MM.1S (cell line): ENCODE measurements around the gene CACNA1E.
A peak's percentile ranks its signal among the peaks of the same experiment; 100 is the strongest.

Source experiments
- DNase-seq: peaks from one replicate; pipeline ENCODE4 v3.0.0-alpha.2; 2015
- H2AFZ ChIP-seq: fragments of 300-600 bp; sonication (generic); 2 replicates; pipeline ENCODE4 v1.6.0; 2016; ENCODE audit warnings: antibody characterized with exemption, low read length
- H3F3A ChIP-seq: fragments of 300-600 bp; sonication (generic); 2 replicates; pipeline ENCODE4 v1.6.1; 2016; ENCODE audit warnings: mild to moderate bottlenecking, antibody characterized with exemption, low read length, moderate library complexity, mixed read lengths; ENCODE audit not compliant: insufficient read depth
- H3K27ac ChIP-seq: fragments of 300-600 bp; sonication (generic); 2 replicates; pipeline ENCODE4 v1.5.1; 2016; ENCODE audit warnings: mild to moderate bottlenecking, low read length
- H3K27me3 ChIP-seq: fragments of 300-600 bp; sonication (generic); replicated peaks from 2 replicates; pipeline ENCODE4 v1.6.0; 2016; ENCODE audit warnings: low read length; ENCODE audit not compliant: insufficient read depth
- H3K36me3 ChIP-seq: fragments of 300-600 bp; sonication (generic); replicated peaks from 2 replicates; pipeline ENCODE4 v1.6.1; 2016; ENCODE audit warnings: mild to moderate bottlenecking, low read length, mixed read lengths; ENCODE audit not compliant: insufficient read depth
- H3K4me1 ChIP-seq: fragments of 300-600 bp; sonication (generic); 2 replicates; pipeline ENCODE4 v1.6.1; 2016; ENCODE audit warnings: low read length, mixed read lengths
- H3K4me2 ChIP-seq: fragments of 300-600 bp; sonication (generic); 2 replicates; pipeline ENCODE4 v1.6.0; 2016; ENCODE audit warnings: low read depth, low read length
- H3K4me3 ChIP-seq: fragments of 300-600 bp; sonication (generic); 2 replicates; pipeline ENCODE4 v1.5.1; 2016; ENCODE audit warnings: low read length, mixed read lengths
- H3K79me2 ChIP-seq: fragments of 300-600 bp; sonication (generic); 2 replicates; pipeline ENCODE4 v1.6.1; 2016; ENCODE audit warnings: mixed run types, low read length, mixed read lengths
- H3K9ac ChIP-seq: fragments of 300-600 bp; sonication (generic); 2 replicates; pipeline ENCODE4 v1.6.1; 2016; ENCODE audit warnings: low read length, mixed read lengths
- H3K9me2 ChIP-seq: fragments of 300-600 bp; sonication (generic); replicated peaks from 2 replicates; pipeline ENCODE4 v1.6.1; 2016; ENCODE audit warnings: mild to moderate bottlenecking, low read length, mixed read lengths; ENCODE audit not compliant: insufficient read depth
- H3K9me3 ChIP-seq: fragments of 300-600 bp; sonication (generic); replicated peaks from 2 replicates; pipeline ENCODE4 v1.6.1; 2016; ENCODE audit warnings: mild to moderate bottlenecking, low read length, mixed read lengths; ENCODE audit not compliant: insufficient read depth
- H4K20me1 ChIP-seq: fragments of 300-600 bp; sonication (generic); 2 replicates; pipeline ENCODE4 v1.6.1; 2016; ENCODE audit warnings: mild to moderate bottlenecking, low read length, moderate library complexity, mixed read lengths; ENCODE audit not compliant: insufficient read depth
- EZH2 ChIP-seq: fragments of 300-600 bp; sonication (generic); optimal IDR thresholded peaks from 2 replicates; pipeline ENCODE3; 2017; ENCODE audit warnings: low read depth, mild to moderate bottlenecking, antibody characterized with exemption, low read length, mixed read lengths
- EZH2phosphoT487 ChIP-seq: fragments of 300-600 bp; sonication (generic); IDR thresholded peaks from 2 replicates; pipeline ENCODE4 v1.6.1; 2018; ENCODE audit warnings: antibody characterized with exemption, low read length
- TF ChIP-seq, protein P1 (sequence below): fragments of 300-600 bp; sonication (generic); IDR thresholded peaks from 2 replicates; pipeline ENCODE4 v1.5.1; 2016; ENCODE audit warnings: antibody characterized with exemption, low read length, mixed read lengths

CACNA1E gene

DNA sequence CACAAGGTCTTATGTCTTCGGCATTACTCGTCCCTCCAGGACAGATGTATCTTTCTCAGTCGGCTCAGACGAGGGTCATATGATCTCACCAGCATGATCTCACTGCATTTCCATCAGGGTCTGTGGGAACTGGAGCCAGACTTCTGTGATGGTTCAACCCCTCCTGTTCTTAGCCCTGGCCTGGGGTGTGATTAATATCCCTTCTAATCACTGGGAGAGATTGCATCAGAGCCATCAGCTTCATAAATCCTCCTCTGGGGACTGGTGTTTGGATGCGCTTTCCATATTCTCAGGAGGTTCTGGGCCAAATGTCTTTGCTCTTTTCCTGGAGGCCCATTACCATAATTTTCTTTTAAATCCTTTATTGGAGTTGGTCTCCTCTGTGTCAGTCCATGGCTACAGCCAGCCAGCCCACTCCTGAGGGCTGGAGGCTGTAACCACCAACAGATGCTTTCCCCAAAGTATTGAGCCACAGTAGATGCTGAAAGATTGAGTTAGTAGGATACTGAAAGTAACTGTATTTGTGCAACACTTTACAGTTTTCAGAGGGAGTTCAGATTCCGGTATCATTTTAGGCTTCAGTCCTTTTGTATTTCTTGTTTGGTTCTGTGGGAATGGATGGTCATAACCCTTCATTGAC is 20.0 kb downstream of the CACNA1E start:
- no peak for DNase-seq
- Histone ChIP-seq H3K4me2 (no peak overlapping the region), H2AFZ (no peak overlapping the region), H3K27ac (no peak overlapping the region), H3K36me3 (no peaks in the 10 kb centered on the region), H3K9me3 (no peaks in the 10 kb centered on the region), H3F3A (peaks cover 10% of the 10 kb centered on the region), H4K20me1 (no peaks in the 10 kb centered on the region), H3K79me2 (no peaks in the 10 kb centered on the region), H3K4me3 (no peak overlapping the region), H3K9ac (no peak overlapping the region), H3K9me2 (no peaks in the 10 kb centered on the region), H3K4me1 (peaks cover 24% of the 10 kb centered on the region), H3K27me3 (no peaks in the 10 kb centered on the region)
- TF ChIP-seq, protein P1, sequence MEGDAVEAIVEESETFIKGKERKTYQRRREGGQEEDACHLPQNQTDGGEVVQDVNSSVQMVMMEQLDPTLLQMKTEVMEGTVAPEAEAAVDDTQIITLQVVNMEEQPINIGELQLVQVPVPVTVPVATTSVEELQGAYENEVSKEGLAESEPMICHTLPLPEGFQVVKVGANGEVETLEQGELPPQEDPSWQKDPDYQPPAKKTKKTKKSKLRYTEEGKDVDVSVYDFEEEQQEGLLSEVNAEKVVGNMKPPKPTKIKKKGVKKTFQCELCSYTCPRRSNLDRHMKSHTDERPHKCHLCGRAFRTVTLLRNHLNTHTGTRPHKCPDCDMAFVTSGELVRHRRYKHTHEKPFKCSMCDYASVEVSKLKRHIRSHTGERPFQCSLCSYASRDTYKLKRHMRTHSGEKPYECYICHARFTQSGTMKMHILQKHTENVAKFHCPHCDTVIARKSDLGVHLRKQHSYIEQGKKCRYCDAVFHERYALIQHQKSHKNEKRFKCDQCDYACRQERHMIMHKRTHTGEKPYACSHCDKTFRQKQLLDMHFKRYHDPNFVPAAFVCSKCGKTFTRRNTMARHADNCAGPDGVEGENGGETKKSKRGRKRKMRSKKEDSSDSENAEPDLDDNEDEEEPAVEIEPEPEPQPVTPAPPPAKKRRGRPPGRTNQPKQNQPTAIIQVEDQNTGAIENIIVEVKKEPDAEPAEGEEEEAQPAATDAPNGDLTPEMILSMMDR, result no peak
- TF ChIP-seq EZH2phosphoT487 (no peak), EZH2 (no peak)

DNA sequence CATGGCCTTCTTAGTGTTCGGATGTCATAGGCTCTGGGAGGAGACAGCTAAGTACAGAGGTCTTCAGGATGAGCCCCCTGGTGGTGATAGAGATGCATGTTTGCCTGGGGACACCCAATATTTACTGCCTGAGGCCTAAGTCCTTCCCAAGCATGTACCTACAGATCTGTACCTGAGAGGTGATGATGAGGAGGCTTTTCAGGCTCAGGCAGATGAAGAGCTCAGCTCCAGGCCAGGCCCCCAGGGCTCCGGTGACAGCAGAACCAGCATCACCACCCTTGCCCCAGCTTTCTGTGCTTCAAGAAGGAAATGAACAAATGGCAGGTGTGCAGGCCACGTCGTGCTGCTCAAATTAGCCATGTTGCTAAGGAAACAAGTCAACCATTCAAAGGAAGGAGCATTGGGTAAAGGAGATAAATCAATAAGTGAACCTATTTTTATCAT is 21.1 kb downstream of the CACNA1E start:
- peaks cover 24% of the 10 kb centered on the region for H3K4me1 ChIP-seq
- H3K9me3 ChIP-seq, result no peaks in the 10 kb centered on the region
- H3K27me3 ChIP-seq, result no peaks in the 10 kb centered on the region
- peak overlapping the region; percentile 43 for H2AFZ ChIP-seq
- peak overlapping the region; percentile 78 for H3K27ac ChIP-seq
- H3K9ac ChIP-seq, result peak overlapping the region; percentile 29; the same call in 1 of the 2 replicates
- DNase-seq, result peak; percentile 76
- H3K79me2 ChIP-seq, result no peaks in the 10 kb centered on the region
- no peaks in the 10 kb centered on the region for H3K9me2 ChIP-seq
- TF ChIP-seq, protein P1, result peak; percentile 73
- TF ChIP-seq EZH2phosphoT487 (no peak), EZH2 (no peak)
- no peaks in the 10 kb centered on the region for H4K20me1 ChIP-seq
- H3K4me3 ChIP-seq, result peak overlapping the region; percentile 26
- H3F3A ChIP-seq, result peaks cover 10% of the 10 kb centered on the region
- H3K36me3 ChIP-seq, result no peaks in the 10 kb centered on the region
- peak overlapping the region; percentile 72 for H3K4me2 ChIP-seq

DNA sequence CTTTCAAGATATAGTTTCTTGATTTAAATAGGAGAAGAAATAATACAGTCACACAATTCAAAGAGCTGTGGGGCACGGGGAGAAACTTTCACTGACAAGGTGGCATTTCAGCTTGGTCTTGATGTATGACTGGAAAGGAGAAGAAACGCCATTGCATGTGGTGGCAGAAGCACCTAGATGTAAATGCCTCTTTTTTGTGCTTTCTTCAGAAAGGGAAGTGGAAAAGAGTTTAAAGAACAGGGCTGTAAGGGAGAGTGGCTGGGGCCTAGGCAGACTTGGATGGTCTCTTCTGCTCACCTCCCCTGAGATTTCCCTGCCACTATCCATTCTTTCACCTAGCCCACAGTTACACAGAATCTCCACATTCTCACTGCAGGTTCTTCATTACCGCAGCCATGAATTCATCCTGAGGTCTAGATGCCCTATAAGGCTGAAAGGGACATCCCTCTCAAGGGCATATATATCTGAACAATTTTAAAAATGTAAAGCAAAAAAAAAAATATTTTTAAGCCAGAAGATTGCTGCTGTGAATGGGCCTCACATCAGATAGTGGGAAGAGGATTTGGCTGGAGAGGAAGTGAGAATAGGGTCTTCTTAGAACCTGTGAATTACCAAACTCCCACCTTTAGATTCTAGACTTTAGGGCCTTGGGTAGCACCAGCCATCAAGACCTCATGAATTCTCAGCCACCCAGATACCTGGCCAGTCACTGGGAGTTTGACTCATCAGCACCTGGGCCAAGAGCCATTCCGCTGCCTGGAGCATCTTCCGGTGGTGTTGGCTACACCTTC is 23.4 kb downstream of the CACNA1E start:
- Histone ChIP-seq H2AFZ (no peak overlapping the region), H3K4me2 (no peak overlapping the region), H4K20me1 (no peaks in the 10 kb centered on the region), H3K4me1 (peaks cover 24% of the 10 kb centered on the region), H3K4me3 (no peak overlapping the region), H3K27ac (no peak overlapping the region), H3K79me2 (no peaks in the 10 kb centered on the region), H3K9ac (no peak overlapping the region), H3K27me3 (no peaks in the 10 kb centered on the region), H3K36me3 (no peaks in the 10 kb centered on the region), H3F3A (peaks cover 10% of the 10 kb centered on the region), H3K9me3 (no peaks in the 10 kb centered on the region), H3K9me2 (no peaks in the 10 kb centered on the region)
- TF ChIP-seq EZH2phosphoT487, result no peak
- no peak for TF ChIP-seq EZH2
- TF ChIP-seq, protein P1, result no peak
- DNase-seq, result no peak
